ENCODE data around the gene IFITM2.
A peak's percentile ranks its signal among the peaks of the same experiment; 100 is the strongest.

Gene IFITM2

DNA sequence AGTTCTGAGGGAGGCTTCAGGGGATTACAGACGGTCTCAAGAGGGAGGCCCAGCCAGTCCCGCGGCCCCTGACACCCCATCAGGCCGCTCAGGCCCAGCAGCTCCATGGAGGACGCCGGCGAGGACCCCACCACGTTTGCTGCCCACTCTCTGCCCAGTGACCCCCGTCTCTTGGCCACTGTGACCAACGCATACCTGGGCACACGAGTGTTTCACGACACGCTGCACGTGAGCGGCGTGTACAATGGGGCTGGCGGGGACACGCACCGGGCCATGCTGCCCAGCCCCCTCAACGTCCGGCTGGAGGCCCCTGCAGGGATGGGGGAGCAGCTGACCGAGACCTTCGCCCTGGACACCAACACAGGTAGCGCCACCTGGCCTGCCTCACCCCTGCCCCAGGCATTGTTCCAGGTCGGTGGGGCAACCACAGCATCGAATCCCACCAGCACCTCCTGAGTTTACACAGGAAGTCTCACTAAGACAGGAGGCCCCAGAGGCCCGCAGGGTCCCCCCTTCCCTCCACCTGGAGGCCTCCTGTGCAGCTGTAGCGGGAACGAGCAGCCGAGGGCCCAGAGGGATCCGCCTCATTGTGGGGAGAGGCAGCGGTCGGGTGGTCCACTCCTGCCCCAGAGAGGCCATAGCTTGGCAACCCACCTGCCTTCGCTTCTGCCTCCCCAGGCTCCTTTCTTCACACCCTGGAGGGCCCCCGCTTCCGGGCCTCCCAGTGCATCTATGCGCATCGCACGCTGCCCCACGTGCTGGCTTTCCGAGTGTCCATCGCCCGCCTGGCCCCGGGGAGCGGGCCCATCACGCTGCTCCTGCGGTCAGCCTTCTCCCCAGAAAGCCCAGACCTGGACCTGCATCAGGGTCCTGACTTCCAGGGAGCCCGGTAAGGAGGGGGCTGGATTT lies 17.6 kb upstream of the IFITM2 start:
- Histone ChIP-seq H3K18ac (ENCODE audit: low read length) (peak overlapping the region; percentile 4), H2BK5ac (ENCODE audit: low read depth, low read length, poor library complexity) (no peak overlapping the region), H3K4me2 (ENCODE audit: low read length) (peak overlapping the region; percentile 53), H2BK120ac (ENCODE audit: insufficient read depth, low read length, poor library complexity) (no peak overlapping the region), H3K9me3 (ENCODE audit: insufficient read depth, low read depth, low read length) (no peaks in the 10 kb centered on the region), H2BK12ac (ENCODE audit: low read length) (peak overlapping the region; percentile 3), H3K4me1 (ENCODE audit: control insufficient read depth in 1 of 2, insufficient read depth in 2 of 2, low read length in 2 of 2) (peaks cover 21 to 27% of the 10 kb centered on the region in 2 experiments), H4K91ac (ENCODE audit: low read depth, low read length) (peak overlapping the region; percentile 3), H2AFZ (ENCODE audit: insufficient read depth, low read length, poor library complexity) (no peak overlapping the region), H3K23ac (ENCODE audit: low read length) (no peak overlapping the region), H3K79me2 (ENCODE audit: control insufficient read depth, insufficient read depth, low read length, poor library complexity) (peaks cover 6% of the 10 kb centered on the region), H3K14ac (ENCODE audit: low read length) (peak overlapping the region; percentile 38), H4K8ac (ENCODE audit: low read depth, low read length) (peak overlapping the region; percentile 40), H3K27ac (ENCODE audit: low read depth, low read length) (no peak overlapping the region), H2AK5ac (ENCODE audit: low read length) (peak overlapping the region; percentile 11), H3K4ac (ENCODE audit: low read depth, low read length) (peak overlapping the region; percentile 18), H3K4me3 (ENCODE audit: low read depth, low read length) (no peak overlapping the region), H3K79me1 (ENCODE audit: low read length) (peaks cover 6% of the 10 kb centered on the region), H3K36me3 (ENCODE audit: control insufficient read depth in 1 of 2, insufficient read depth in 2 of 2, low read length in 2 of 2) (peaks cover 17 to 24% of the 10 kb centered on the region in 2 experiments), H4K12ac (ENCODE audit: low read depth, low read length) (peak overlapping the region; percentile 27), H3K27me3 (ENCODE audit: insufficient read depth, low read length) (no peaks in the 10 kb centered on the region), H3K9ac (ENCODE audit: low read length) (no peak overlapping the region)
- WGBS (ENCODE audit: extremely low coverage, insufficient coverage, insufficient read length), result no CpG with 5 or more reads among the region's 48 CpGs
- no peak for DNase-seq

DNA sequence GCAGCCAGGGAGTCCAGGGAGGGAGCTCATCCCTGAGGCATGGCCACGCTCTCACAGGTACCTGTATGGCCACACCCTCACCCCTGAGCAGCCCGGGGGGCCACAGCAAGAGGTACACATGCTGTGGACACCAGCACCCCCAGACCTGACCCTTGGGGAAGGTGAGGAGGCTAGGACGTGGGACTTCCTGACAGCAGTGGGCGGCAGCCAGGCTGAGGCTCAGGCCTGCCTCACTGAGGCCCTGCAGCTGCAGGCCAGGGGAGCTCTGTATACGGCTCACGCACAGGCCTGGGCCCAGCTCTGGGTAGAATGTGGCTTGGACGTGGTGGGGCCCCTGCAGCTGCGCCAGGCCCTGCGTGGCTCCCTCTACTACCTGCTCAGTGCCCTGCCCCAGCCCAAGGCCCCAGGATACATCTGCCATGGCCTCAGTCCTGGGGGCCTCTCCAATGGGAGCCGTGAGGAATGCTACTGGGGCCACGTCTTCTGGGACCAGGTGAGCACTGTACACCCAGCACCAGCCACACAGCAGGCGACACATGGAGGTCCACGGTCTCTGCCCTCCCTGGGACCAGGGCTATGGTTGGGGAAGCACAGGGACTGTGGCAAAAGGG lies 16.9 kb upstream of the IFITM2 start:
- WGBS (ENCODE audit: extremely low coverage, insufficient coverage, insufficient read length), result no CpG with 5 or more reads among the region's 13 CpGs
- H4K8ac ChIP-seq (ENCODE audit: low read depth, low read length), result no peak overlapping the region

DNA sequence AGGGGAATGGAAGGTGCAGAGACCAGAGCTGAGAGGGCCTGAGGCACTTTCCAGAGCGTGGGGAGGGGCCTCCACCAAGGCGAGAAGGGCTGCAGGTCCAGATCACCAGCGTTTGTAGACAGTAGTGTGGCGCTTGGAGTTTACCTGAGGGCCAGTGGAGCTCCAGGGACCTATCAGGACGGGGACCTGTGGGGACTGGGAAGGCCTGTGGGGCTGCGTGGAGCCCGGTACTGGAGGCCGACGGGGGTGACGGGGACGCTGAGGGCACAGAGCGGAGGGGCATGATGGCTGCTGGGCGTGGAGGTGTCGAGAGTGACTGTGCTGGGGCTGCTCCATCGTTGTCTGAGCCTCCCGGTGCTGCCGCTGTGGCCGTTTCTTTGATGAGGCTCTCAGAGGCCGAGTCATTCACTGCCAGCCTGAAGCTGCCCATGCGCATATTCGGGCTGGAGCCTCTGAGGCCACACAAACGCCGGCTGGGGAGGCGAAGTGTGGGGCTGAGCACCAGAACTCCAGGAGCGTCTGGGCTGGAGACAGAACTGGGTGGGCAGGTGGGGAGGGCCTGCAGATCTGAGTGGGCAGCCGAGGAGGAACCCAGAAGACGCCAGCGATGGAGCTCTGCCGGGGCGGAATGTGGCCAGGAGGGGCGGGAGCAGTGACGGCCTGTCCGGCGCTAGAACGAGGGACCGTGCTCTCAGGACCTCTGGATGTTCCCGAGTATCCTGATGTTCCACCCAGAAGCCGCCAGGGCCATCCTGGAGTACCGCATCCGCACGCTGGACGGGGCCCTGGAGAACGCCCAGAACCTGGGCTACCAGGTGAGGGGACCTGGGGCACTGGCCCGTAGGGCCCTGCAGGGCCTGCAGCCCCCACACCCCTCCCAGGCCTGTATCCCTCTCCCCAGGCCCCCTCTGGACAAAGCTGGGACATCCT lies 16.1 kb upstream of the IFITM2 start:
- Histone ChIP-seq H3K4me1 (ENCODE audit: control insufficient read depth in 1 of 2, insufficient read depth in 2 of 2, low read length in 2 of 2) (peaks cover 25 to 28% of the 10 kb centered on the region in 2 experiments), H3K23ac (ENCODE audit: low read length) (no peak overlapping the region), H2AFZ (ENCODE audit: insufficient read depth, low read length, poor library complexity) (no peak overlapping the region), H3K36me3 (ENCODE audit: control insufficient read depth in 1 of 2, insufficient read depth in 2 of 2, low read length in 2 of 2) (peaks cover 25% of the 10 kb centered on the region in 2 experiments), H3K27ac (ENCODE audit: low read depth, low read length) (no peak overlapping the region), H3K4me3 (ENCODE audit: low read depth, low read length) (no peak overlapping the region), H3K14ac (ENCODE audit: low read length) (no peak overlapping the region), H3K9me3 (ENCODE audit: insufficient read depth, low read depth, low read length) (no peaks in the 10 kb centered on the region), H2BK5ac (ENCODE audit: low read depth, low read length, poor library complexity) (no peak overlapping the region), H2BK12ac (ENCODE audit: low read length) (no peak overlapping the region), H2BK120ac (ENCODE audit: insufficient read depth, low read length, poor library complexity) (no peak overlapping the region), H3K79me1 (ENCODE audit: low read length) (peaks cover 6% of the 10 kb centered on the region), H4K12ac (ENCODE audit: low read depth, low read length) (peak overlapping the region; percentile 32), H3K4ac (ENCODE audit: low read depth, low read length) (no peak overlapping the region), H3K18ac (ENCODE audit: low read length) (no peak overlapping the region), H3K9ac (ENCODE audit: low read length) (no peak overlapping the region), H4K91ac (ENCODE audit: low read depth, low read length) (no peak overlapping the region), H3K27me3 (ENCODE audit: insufficient read depth, low read length) (no peaks in the 10 kb centered on the region), H4K8ac (ENCODE audit: low read depth, low read length) (no peak overlapping the region), H3K79me2 (ENCODE audit: control insufficient read depth, insufficient read depth, low read length, poor library complexity) (peaks cover 6% of the 10 kb centered on the region), H3K4me2 (ENCODE audit: low read length) (no peak overlapping the region), H2AK5ac (ENCODE audit: low read length) (no peak overlapping the region)
- no CpG with 5 or more reads among the region's 44 CpGs for WGBS (ENCODE audit: extremely low coverage, insufficient coverage, insufficient read length)
- no peak for DNase-seq

More for the DNA sequence above, 16.9 kb upstream of the IFITM2 start:
- Histone ChIP-seq H3K27ac (ENCODE audit: low read depth, low read length) (no peak overlapping the region), H2BK5ac (ENCODE audit: low read depth, low read length, poor library complexity) (no peak overlapping the region), H4K12ac (ENCODE audit: low read depth, low read length) (no peak overlapping the region), H3K18ac (ENCODE audit: low read length) (peak overlapping the region; percentile 18), H3K4ac (ENCODE audit: low read depth, low read length) (no peak overlapping the region), H2BK120ac (ENCODE audit: insufficient read depth, low read length, poor library complexity) (no peak overlapping the region), H3K9ac (ENCODE audit: low read length) (no peak overlapping the region), H3K4me2 (ENCODE audit: low read length) (no peak overlapping the region), H3K14ac (ENCODE audit: low read length) (no peak overlapping the region), H2AK5ac (ENCODE audit: low read length) (no peak overlapping the region), H3K4me1 (ENCODE audit: control insufficient read depth in 1 of 2, insufficient read depth in 2 of 2, low read length in 2 of 2) (peaks cover 24 to 28% of the 10 kb centered on the region in 2 experiments), H3K79me2 (ENCODE audit: control insufficient read depth, insufficient read depth, low read length, poor library complexity) (peaks cover 6% of the 10 kb centered on the region), H3K27me3 (ENCODE audit: insufficient read depth, low read length) (no peaks in the 10 kb centered on the region), H3K9me3 (ENCODE audit: insufficient read depth, low read depth, low read length) (no peaks in the 10 kb centered on the region), H3K4me3 (ENCODE audit: low read depth, low read length) (no peak overlapping the region), H2BK12ac (ENCODE audit: low read length) (no peak overlapping the region), H4K91ac (ENCODE audit: low read depth, low read length) (no peak overlapping the region), H3K79me1 (ENCODE audit: low read length) (peaks cover 6% of the 10 kb centered on the region), H3K23ac (ENCODE audit: low read length) (no peak overlapping the region), H3K36me3 (ENCODE audit: control insufficient read depth in 1 of 2, insufficient read depth in 2 of 2, low read length in 2 of 2) (peaks cover 21 to 25% of the 10 kb centered on the region in 2 experiments), H2AFZ (ENCODE audit: insufficient read depth, low read length, poor library complexity) (no peak overlapping the region)
- DNase-seq, result no peak

Measured in trophoblast cell (in vitro differentiated cells and primary cell).